GM12878 (cell line): ENCODE measurements around the gene KISS1.

Source experiments
- ASH2L ChIP-seq: fragments of 300-600, 200-600 bp; sonication (generic); IDR thresholded peaks from 2 replicates; pipeline ENCODE4 v1.6.1; 2017; ENCODE audit warnings: low read depth, mild to moderate bottlenecking, borderline replicate concordance
- EP300 ChIP-seq, 2 experiments: fragments of 150-350 bp in 1 of 2; IDR thresholded peaks; 2 replicates each; pipeline ENCODE4 v1.6.1; 2011 to 2012; ENCODE audit warnings: low read depth in 2 of 2, low read length in 2 of 2, borderline replicate concordance in 1 of 2, improper control_type of control experiment in 1 of 2, inconsistent platforms in 1 of 2; ENCODE audit not compliant: control insufficient read depth in 1 of 2
- ESRRA ChIP-seq: IDR thresholded peaks from 2 replicates; pipeline ENCODE4 v1.6.1; 2012; ENCODE audit warnings: mild to moderate bottlenecking, low read length, improper control_type of control experiment
- FOS ChIP-seq: IDR thresholded peaks from 3 replicates; pipeline ENCODE4 v1.6.1; 2011; ENCODE audit warnings: borderline replicate concordance; ENCODE audit not compliant: insufficient read length; ENCODE audit errors: extremely low read depth
- GABPA ChIP-seq: IDR thresholded peaks from 2 replicates; pipeline ENCODE4 v1.6.1; 2014; ENCODE audit warnings: antibody characterized with exemption, low read depth, mild to moderate bottlenecking, inconsistent platforms
- HDAC2 ChIP-seq: fragments of 200-600 bp; sonication (generic); IDR thresholded peaks from 2 replicates; pipeline ENCODE4 v1.6.1; 2017
- JUNB ChIP-seq: IDR thresholded peaks from 2 replicates; pipeline ENCODE4 v1.6.1; 2016; ENCODE audit warnings: antibody characterized with exemption, mild to moderate bottlenecking
- POLR2A ChIP-seq: IDR thresholded peaks from 2 replicates; pipeline ENCODE4 v1.6.1; 2011; ENCODE audit warnings: low read depth, mild to moderate bottlenecking, low read length
- RFX5 ChIP-seq: IDR thresholded peaks from 2 replicates; pipeline ENCODE4 v1.6.1; 2011; ENCODE audit warnings: low read depth, low read length, improper control_type of control experiment
- SIX5 ChIP-seq: IDR thresholded peaks from 2 replicates; pipeline ENCODE4 v1.6.1; 2011; ENCODE audit warnings: mild to moderate bottlenecking, low read depth, low read length, moderate library complexity; ENCODE audit not compliant: severe bottlenecking
- TAF1 ChIP-seq: IDR thresholded peaks from 2 replicates; pipeline ENCODE4 v1.6.1; 2011; ENCODE audit warnings: mild to moderate bottlenecking, low read depth, low read length, borderline replicate concordance
- TF ChIP-seq, protein P1 (sequence below), 3 experiments: IDR thresholded peaks in 2 of 3; conservative IDR thresholded peaks in 1 of 3; 2 replicates each; pipeline ENCODE4 v1.5.1; 2011; ENCODE audit warnings: low read depth in 3 of 3, low read length in 3 of 3, mild to moderate bottlenecking in 3 of 3, control low read depth in 2 of 3, moderate library complexity in 2 of 3, inconsistent platforms in 1 of 3, mixed read lengths in 1 of 3; ENCODE audit not compliant: control insufficient read depth in 2 of 3, insufficient read depth in 1 of 3; ENCODE audit errors: extremely low read depth in 1 of 3
- TF ChIP-seq, protein P2 (sequence below): IDR thresholded peaks from 2 replicates; pipeline ENCODE4 v1.6.1; 2011; ENCODE audit warnings: mild to moderate bottlenecking, low read depth, low read length, moderate library complexity; ENCODE audit not compliant: insufficient replicate concordance
- TF ChIP-seq, protein P3 (sequence below): IDR thresholded peaks from 2 replicates; pipeline ENCODE4 v1.6.1; 2012; ENCODE audit warnings: low read depth, low read length, improper control_type of control experiment

DNA sequence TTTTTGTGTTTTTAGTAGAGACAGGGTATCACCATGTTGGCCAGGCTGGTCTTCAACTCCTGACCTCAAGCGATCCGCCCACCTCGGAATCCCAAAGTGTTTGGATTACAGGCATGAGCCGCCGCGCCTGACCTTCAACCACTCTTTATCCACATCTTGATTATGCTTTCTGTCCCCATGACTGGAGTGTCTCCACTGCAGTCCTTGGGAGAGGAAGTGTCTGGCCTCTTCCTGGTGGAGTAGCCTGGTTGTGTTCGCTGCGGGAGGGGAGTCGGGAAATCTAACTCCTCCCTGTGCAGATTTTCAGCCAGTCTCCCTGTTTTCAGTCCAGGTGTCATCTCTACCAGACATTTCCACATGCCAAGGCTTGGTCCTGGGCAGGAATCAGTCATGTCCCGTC is 9.7 kb downstream of the KISS1 start:
- TF ChIP-seq HDAC2, result no peak
- no peak for TF ChIP-seq RFX5
- TF ChIP-seq FOS, result no peak
- TF ChIP-seq, protein P1, sequence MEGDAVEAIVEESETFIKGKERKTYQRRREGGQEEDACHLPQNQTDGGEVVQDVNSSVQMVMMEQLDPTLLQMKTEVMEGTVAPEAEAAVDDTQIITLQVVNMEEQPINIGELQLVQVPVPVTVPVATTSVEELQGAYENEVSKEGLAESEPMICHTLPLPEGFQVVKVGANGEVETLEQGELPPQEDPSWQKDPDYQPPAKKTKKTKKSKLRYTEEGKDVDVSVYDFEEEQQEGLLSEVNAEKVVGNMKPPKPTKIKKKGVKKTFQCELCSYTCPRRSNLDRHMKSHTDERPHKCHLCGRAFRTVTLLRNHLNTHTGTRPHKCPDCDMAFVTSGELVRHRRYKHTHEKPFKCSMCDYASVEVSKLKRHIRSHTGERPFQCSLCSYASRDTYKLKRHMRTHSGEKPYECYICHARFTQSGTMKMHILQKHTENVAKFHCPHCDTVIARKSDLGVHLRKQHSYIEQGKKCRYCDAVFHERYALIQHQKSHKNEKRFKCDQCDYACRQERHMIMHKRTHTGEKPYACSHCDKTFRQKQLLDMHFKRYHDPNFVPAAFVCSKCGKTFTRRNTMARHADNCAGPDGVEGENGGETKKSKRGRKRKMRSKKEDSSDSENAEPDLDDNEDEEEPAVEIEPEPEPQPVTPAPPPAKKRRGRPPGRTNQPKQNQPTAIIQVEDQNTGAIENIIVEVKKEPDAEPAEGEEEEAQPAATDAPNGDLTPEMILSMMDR (IDR thresholded peaks at IDR 0.05 in 2 of 3, conservative IDR thresholded peaks at IDR 0.05 in 1 of 3; ENCODE audit: control insufficient read depth in 2 of 3, extremely low read depth in 1 of 3, insufficient read depth in 1 of 3, low read depth in 3 of 3, low read length in 3 of 3), result no peak
- TF ChIP-seq ESRRA, result no peak
- TF ChIP-seq EP300 (IDR thresholded peaks at IDR 0.05; ENCODE audit: borderline replicate concordance in 1 of 2, control insufficient read depth in 1 of 2, low read depth in 2 of 2, low read length in 2 of 2), result no peak
- TF ChIP-seq SIX5, result no peak
- no peak for TF ChIP-seq JUNB
- TF ChIP-seq GABPA, result no peak
- TF ChIP-seq, protein P2, sequence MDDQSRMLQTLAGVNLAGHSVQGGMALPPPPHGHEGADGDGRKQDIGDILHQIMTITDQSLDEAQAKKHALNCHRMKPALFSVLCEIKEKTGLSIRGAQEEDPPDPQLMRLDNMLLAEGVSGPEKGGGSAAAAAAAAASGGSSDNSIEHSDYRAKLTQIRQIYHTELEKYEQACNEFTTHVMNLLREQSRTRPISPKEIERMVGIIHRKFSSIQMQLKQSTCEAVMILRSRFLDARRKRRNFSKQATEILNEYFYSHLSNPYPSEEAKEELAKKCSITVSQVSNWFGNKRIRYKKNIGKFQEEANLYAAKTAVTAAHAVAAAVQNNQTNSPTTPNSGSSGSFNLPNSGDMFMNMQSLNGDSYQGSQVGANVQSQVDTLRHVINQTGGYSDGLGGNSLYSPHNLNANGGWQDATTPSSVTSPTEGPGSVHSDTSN, result no peak
- TF ChIP-seq, protein P3, sequence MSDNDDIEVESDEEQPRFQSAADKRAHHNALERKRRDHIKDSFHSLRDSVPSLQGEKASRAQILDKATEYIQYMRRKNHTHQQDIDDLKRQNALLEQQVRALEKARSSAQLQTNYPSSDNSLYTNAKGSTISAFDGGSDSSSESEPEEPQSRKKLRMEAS, result no peak
- TF ChIP-seq ASH2L, result no peak
- TF ChIP-seq POLR2A, result no peak
- TF ChIP-seq TAF1, result no peak
